CD4-positive, alpha-beta T cell (primary cell): ENCODE data around the gene POLR1B. TPM values are rescaled to one million over a fixed set of nuclear protein-coding genes. Genes with fewer than 3 reads are reported as not detected.

Experiments
- ATAC-seq: fragments of 200-7000 bp; cut with Tn5 transposase; one replicate; pipeline ENCODE4 v1.10.0; 2022; ENCODE audit warnings: mild to moderate bottlenecking; ENCODE audit not compliant: poor library complexity
- CTCF ChIA-PET: fragments of 350-600 bp; sonication (Branson Sonifier 250); formaldehyde crosslinking; loops from one replicate; lab custom pipeline; 2021; ENCODE audit warnings: antibody characterized with exemption, inconsistent platforms; lab: Charles Lee
- POLR2A ChIA-PET: fragments of 350-600 bp; sonication (Branson Sonifier 250); formaldehyde crosslinking; loops from one replicate; lab custom pipeline; 2021; ENCODE audit warnings: antibody characterized with exemption, inconsistent platforms; lab: Charles Lee
- DNase-seq, 14 experiments: peaks; one replicate each; pipeline ENCODE4 v3.0.0-alpha.2; 2013 to 2020; ENCODE audit warnings: mixed read lengths in 2 of 14
- H3K27ac ChIP-seq, 2 donors: one replicate each; pipeline versions ENCODE4 v1.5.1 to v1.7.0; 2013; ENCODE audit warnings: low read length in 2 of 2, low read depth in 1 of 2, mild to moderate bottlenecking in 1 of 2
- H3K27me3 ChIP-seq, 2 experiments: 1 replicate in 1 of 2; 2 replicates in 1 of 2; pipeline versions ENCODE4 v1.6.1 to v1.7.0; 2013; ENCODE audit warnings: low read length in 2 of 2, control low read depth in 1 of 2, mild to moderate bottlenecking in 1 of 2, moderate library complexity in 1 of 2; ENCODE audit not compliant: insufficient read depth in 2 of 2, control insufficient read depth in 1 of 2
- H3K36me3 ChIP-seq: one replicate; pipeline ENCODE4 v1.6.1; 2013; ENCODE audit warnings: low read length, control low read depth; ENCODE audit not compliant: insufficient read depth
- H3K4me1 ChIP-seq: one replicate; pipeline ENCODE4 v1.6.1; 2013; ENCODE audit warnings: low read length, control low read depth; ENCODE audit not compliant: insufficient read depth
- H3K4me3 ChIP-seq: one replicate; pipeline ENCODE4 v1.5.1; 2013; ENCODE audit warnings: mild to moderate bottlenecking, low read length, moderate library complexity
- H3K9me3 ChIP-seq, 2 experiments: 1 replicate in 1 of 2; 2 replicates in 1 of 2; pipeline versions ENCODE4 v1.6.1 to v1.7.0; 2013; ENCODE audit warnings: low read length in 2 of 2, mild to moderate bottlenecking in 2 of 2, control low read depth in 1 of 2, moderate library complexity in 1 of 2; ENCODE audit not compliant: control insufficient read depth in 1 of 2, insufficient read depth in 1 of 2
- H3K27ac Mint-ChIP-seq: one replicate; pipeline ENCODE4 v1.8.0; 2020; ENCODE audit warnings: mixed read lengths
- H3K27me3 Mint-ChIP-seq: one replicate; pipeline ENCODE4 v1.8.0; 2021; ENCODE audit warnings: mixed read lengths
- H3K36me3 Mint-ChIP-seq: one replicate; pipeline ENCODE4 v1.8.0; 2021; ENCODE audit warnings: low read depth, mixed read lengths
- H3K4me1 Mint-ChIP-seq: one replicate; pipeline ENCODE4 v1.8.0; 2021; ENCODE audit warnings: low read depth, mixed read lengths
- H3K4me3 Mint-ChIP-seq: one replicate; pipeline ENCODE4 v1.8.0; 2020; ENCODE audit warnings: mild to moderate bottlenecking, mixed read lengths
- H3K9me3 Mint-ChIP-seq: one replicate; pipeline ENCODE4 v1.8.0; 2020; ENCODE audit warnings: mixed read lengths
- intact Hi-C, 2 experiments: fragments of 100-400 bp; cut with DNase I in 1 of 2; cut with micrococcal nuclease in 1 of 2; formaldehyde crosslinking; loops; one replicate each; pipeline versions ENCODE4 v1.15.1 to v1.9.0; 2023 to 2025; cut with DNase I, micrococcal nuclease
- total RNA-seq, 174 experiments: library from RNA in 2 of 174; stranded (reverse) in 2 of 174; gene quantifications; one replicate each; pipeline ENCODE4 v1.2.3 and lab custom pipeline; 2021 to 2026
- TF ChIP-seq, protein P1 (sequence below): fragments of 200-600 bp; IDR thresholded peaks from one replicate; pipeline ENCODE4 v1.8.0; 2022; ENCODE audit warnings: antibody characterized with exemption, mild to moderate bottlenecking

POLR1B gene
- total RNA-seq, 2 experiments from 2014 or later: 9.2 to 11.5 TPM

DNA sequence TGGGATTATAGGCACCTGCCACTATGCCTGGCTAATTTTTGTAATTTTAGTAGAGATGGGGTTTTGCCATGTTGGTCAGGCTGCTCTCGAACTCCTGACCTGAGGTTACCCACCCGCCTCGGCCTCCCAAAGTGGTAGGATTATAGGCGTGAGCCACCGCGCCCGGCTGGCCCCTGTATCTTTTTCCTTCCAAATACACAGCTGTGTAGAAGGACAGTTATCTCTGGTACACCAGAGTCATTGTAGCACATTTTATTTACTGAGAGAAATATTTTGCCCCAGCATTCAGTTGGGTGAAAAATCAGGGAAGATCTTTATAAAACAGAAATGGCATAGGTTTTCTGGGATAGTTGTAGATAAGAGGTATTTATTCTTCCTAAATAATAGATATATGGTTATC, 23.5 kb upstream of the POLR1B start:
- Histone ChIP-seq H3K27ac (no peak overlapping the region), H3K4me1 (no peaks in the 10 kb centered on the region), H3K36me3 (peaks cover 27% of the 10 kb centered on the region), H3K4me3 (no peak overlapping the region), H3K27me3 (no peaks in the 10 kb centered on the region), H3K9me3 (peaks cover 0 to 4% of the 10 kb centered on the region in 2 experiments)
- POLR2A ChIA-PET: no interaction called here
- Mint-ChIP-seq H3K4me1 (no peaks in the 10 kb centered on the region), H3K9me3 (no peaks in the 10 kb centered on the region), H3K27ac (no peak overlapping the region), H3K4me3 (no peak overlapping the region), H3K27me3 (no peaks in the 10 kb centered on the region), H3K36me3 (peaks cover 76% of the 10 kb centered on the region)
- DNase-seq (no peak), ATAC-seq (no peak)
- TF ChIP-seq, protein P1, sequence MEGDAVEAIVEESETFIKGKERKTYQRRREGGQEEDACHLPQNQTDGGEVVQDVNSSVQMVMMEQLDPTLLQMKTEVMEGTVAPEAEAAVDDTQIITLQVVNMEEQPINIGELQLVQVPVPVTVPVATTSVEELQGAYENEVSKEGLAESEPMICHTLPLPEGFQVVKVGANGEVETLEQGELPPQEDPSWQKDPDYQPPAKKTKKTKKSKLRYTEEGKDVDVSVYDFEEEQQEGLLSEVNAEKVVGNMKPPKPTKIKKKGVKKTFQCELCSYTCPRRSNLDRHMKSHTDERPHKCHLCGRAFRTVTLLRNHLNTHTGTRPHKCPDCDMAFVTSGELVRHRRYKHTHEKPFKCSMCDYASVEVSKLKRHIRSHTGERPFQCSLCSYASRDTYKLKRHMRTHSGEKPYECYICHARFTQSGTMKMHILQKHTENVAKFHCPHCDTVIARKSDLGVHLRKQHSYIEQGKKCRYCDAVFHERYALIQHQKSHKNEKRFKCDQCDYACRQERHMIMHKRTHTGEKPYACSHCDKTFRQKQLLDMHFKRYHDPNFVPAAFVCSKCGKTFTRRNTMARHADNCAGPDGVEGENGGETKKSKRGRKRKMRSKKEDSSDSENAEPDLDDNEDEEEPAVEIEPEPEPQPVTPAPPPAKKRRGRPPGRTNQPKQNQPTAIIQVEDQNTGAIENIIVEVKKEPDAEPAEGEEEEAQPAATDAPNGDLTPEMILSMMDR: no peak
- CTCF ChIA-PET: interaction anchor here (0.6 kb wide), 2 partner anchors 38 to 208 kb away, joined by 3 to 6 read pairs; no protein-coding TSS in a partner anchor
- intact Hi-C loops: no loop called here

DNA sequence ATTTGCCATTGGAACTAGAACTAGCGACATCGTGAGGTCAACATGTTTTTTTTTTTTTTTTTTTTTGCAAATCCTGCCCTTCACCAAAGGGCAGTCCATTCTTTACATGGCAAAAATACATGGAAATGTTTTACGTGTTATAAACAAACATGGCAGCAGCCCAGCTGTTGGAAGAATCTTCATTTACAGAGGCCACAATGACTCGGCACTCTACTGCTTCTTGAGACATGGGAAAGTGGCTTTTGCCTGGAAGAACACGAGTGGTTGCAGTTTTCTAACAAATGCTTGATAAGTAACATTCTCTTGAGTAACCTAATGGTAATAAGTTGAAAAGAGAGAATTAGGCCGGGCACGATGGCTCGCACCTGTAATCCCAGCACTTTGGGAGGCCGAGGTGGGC, 22.8 kb upstream of the POLR1B start:
- intact Hi-C loops: no loop called here
- DNase-seq (no peak), ATAC-seq (no peak)
- no peaks in the 10 kb centered on the region for H3K27me3 ChIP-seq
- H3K9me3 ChIP-seq: peaks cover 0 to 4% of the 10 kb centered on the region in 2 experiments
- Mint-ChIP-seq H3K36me3 (peaks cover 72% of the 10 kb centered on the region), H3K4me1 (no peaks in the 10 kb centered on the region), H3K9me3 (no peaks in the 10 kb centered on the region), H3K27ac (no peak overlapping the region), H3K4me3 (no peak overlapping the region), H3K27me3 (no peaks in the 10 kb centered on the region)
- H3K4me3 ChIP-seq: no peak overlapping the region
- TF ChIP-seq, protein P1: no peak
- ChIA-PET POLR2A (no interaction called here), CTCF (interaction anchor here (0.6 kb wide), 2 partner anchors 39 to 207 kb away, joined by 3 to 6 read pairs; no protein-coding TSS in a partner anchor)
- no peak overlapping the region for H3K27ac ChIP-seq
- H3K36me3 ChIP-seq: peaks cover 27% of the 10 kb centered on the region
- no peaks in the 10 kb centered on the region for H3K4me1 ChIP-seq

DNA sequence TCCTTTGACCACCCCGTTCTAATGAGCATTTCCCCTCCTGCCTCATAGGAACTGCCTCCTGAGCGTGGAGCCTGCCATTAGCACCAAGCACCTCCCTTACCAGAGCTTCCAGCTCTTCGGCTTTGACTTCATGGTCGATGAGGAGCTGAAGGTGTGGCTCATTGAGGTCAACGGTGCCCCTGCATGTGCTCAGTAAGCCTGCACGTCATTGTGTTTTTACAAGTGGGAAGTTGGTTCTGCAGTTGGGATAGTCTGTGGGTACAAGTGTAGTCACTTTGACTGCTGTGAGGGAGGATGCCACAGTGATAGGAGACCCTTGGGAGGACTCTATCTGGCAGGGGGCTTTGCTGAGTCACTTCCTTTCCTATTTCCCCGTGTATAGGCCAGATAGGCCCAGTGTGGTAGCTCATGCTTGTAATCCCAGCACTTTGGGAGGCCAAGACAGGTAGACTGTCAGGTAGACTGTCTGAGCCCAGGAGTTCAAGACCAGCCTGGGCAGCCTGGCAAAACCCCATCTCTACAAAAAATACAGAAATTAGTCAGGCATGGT, 22.0 kb upstream of the POLR1B start:
- Histone ChIP-seq H3K4me3 (no peak overlapping the region), H3K27ac (no peak overlapping the region), H3K36me3 (peaks cover 21% of the 10 kb centered on the region), H3K9me3 (peaks cover 0 to 4% of the 10 kb centered on the region in 2 experiments), H3K4me1 (no peaks in the 10 kb centered on the region), H3K27me3 (no peaks in the 10 kb centered on the region)
- no peaks in the 10 kb centered on the region for H3K4me1 Mint-ChIP-seq
- no peak overlapping the region for H3K4me3 Mint-ChIP-seq
- no peak overlapping the region for H3K27ac Mint-ChIP-seq
- DNase-seq (no peak), ATAC-seq (no peak)
- TF ChIP-seq, protein P1: no peak
- ChIA-PET CTCF (no interaction called here), POLR2A (no interaction called here)
- no peaks in the 10 kb centered on the region for H3K27me3 Mint-ChIP-seq
- no peaks in the 10 kb centered on the region for H3K9me3 Mint-ChIP-seq
- intact Hi-C loops: no loop called here
- H3K36me3 Mint-ChIP-seq: peaks cover 71% of the 10 kb centered on the region
